ENCODE data around the gene GTF2F2. TPM values are rescaled to one million over a fixed set of nuclear protein-coding genes. Genes with fewer than 3 reads are reported as not detected.

The GTF2F2 gene
- total RNA-seq, 4 donors from 2014 or later = 24.5 to 35.0 (median 30.5) TPM

DNA sequence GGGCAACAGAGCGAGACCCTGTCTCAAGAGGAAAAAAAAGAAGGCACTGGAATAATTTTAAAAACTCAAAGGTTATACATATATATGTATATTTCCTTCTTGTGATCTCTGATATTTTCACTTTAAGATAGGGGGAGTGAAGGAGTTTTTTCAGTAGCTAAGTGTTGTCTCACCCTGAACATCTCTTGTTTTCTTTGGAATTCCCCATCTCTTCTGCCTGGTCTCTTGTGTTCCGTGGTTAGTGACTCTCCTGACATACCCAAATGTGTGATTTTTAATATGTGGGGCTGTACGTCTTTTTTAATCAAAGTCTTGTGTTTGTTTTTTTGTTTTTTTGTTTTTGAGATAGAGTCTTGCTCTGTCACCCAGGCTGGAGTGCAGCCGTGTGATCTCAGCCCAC lies 95.9 kb downstream of the GTF2F2 start:
- no peak for TF ChIP-seq EP300 (IDR thresholded peaks at IDR 0.05)
- 85% methylated on average over 4 of the region's 4 CpGs for WGBS
- no peak for DNase-seq (ENCODE audit: low spot score in 2 of 2)

DNA sequence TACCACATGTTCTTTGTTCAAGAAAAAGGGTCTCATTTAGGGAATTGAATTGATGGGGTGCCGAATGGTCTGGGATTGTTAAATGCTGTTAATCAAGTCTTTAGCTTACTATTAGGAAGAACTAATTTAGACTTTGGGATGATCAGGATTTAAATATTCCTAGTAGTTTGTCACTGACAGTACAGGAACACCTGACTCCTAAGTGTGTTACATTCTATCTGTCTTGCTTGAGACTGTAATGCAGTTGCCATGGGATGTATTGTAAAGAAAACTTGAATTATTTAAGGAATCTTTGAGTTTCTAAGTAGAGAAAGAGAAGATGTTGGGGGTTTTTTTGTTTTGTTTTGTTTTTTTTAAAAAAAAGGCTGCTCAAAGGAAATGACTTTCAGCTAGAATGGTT lies 98.4 kb downstream of the GTF2F2 start:
- no peak overlapping the region for H3K4me3 ChIP-seq
- no peaks in the 10 kb centered on the region for H3K36me3 ChIP-seq
- no peaks in the 10 kb centered on the region for H3K27me3 ChIP-seq
- TF ChIP-seq POLR2A (IDR thresholded peaks at IDR 0.05) (no peak), EP300 (IDR thresholded peaks at IDR 0.05) (no peak), CTCF (IDR thresholded peaks at IDR 0.05) (no peak), POLR2AphosphoS5 (IDR thresholded peaks at IDR 0.05) (no peak)
- no peaks in the 10 kb centered on the region for H3K9me3 ChIP-seq
- H3K4me1 ChIP-seq = peaks cover 14% of the 10 kb centered on the region
- no peak for DNase-seq (ENCODE audit: low spot score in 2 of 2)
- WGBS = 85% methylated on average over 1 of the region's 1 CpG
- H3K27ac ChIP-seq = no peak overlapping the region

More for the DNA sequence above, 95.9 kb downstream of the GTF2F2 start:
- Histone ChIP-seq H3K4me3 (no peak overlapping the region), H3K36me3 (peaks cover 4% of the 10 kb centered on the region), H3K27me3 (no peaks in the 10 kb centered on the region), H3K9me3 (no peaks in the 10 kb centered on the region), H3K27ac (no peak overlapping the region), H3K4me1 (peaks cover 14% of the 10 kb centered on the region)

GRCh38 chr13:45219123-45219891 lies 99.0 kb downstream of the GTF2F2 start:
- DNase-seq (ENCODE audit: low spot score in 2 of 2) = no peak
- WGBS = 64% methylated on average over 5 of the region's 5 CpGs
- Histone ChIP-seq H3K9me3 (no peaks in the 10 kb centered on the region), H3K4me1 (peaks cover 14% of the 10 kb centered on the region), H3K27me3 (no peaks in the 10 kb centered on the region), H3K27ac (peak overlapping the region; percentile 5), H3K36me3 (no peaks in the 10 kb centered on the region), H3K4me3 (no peak overlapping the region)
- TF ChIP-seq CTCF (IDR thresholded peaks at IDR 0.05) = no peak
- no peak for TF ChIP-seq EP300 (IDR thresholded peaks at IDR 0.05)
- no peak for TF ChIP-seq POLR2A (IDR thresholded peaks at IDR 0.05)
- TF ChIP-seq POLR2AphosphoS5 (IDR thresholded peaks at IDR 0.05) = no peak

DNA sequence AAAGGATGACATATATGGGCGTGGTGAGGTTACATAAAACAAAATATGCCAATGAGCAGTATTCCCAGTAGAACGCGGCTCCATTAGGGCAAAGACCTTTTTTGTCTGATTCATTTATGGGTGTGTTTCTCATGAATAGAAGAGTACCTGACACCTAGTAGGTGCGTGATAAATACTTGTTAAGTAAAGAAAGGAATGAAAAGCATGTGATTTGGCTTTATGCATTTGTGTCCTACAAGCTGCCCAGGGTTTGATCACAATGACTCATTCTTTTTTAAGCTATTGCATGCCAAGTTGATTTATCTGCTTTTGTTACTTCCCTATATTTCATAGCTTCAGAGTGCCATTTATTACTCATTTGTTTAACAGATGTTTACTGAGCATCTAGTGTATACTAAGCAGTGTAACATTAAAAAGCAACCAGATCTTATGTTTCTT lies 99.6 kb downstream of the GTF2F2 start:
- no peak for TF ChIP-seq POLR2AphosphoS5 (IDR thresholded peaks at IDR 0.05)
- TF ChIP-seq CTCF (IDR thresholded peaks at IDR 0.05) = no peak
- no peak for TF ChIP-seq EP300 (IDR thresholded peaks at IDR 0.05)
- no peak for TF ChIP-seq POLR2A (IDR thresholded peaks at IDR 0.05)
- no peak overlapping the region for H3K27ac ChIP-seq
- 34% methylated on average over 4 of the region's 4 CpGs for WGBS

GRCh38 chr13:45220403-45220802 lies 100.1 kb downstream of the GTF2F2 start:
- H3K36me3 ChIP-seq = no peaks in the 10 kb centered on the region
- TF ChIP-seq POLR2A (IDR thresholded peaks at IDR 0.05) = no peak
- TF ChIP-seq EP300 (IDR thresholded peaks at IDR 0.05) = no peak
- no peak for TF ChIP-seq POLR2AphosphoS5 (IDR thresholded peaks at IDR 0.05)
- TF ChIP-seq CTCF (IDR thresholded peaks at IDR 0.05) = no peak
- no peak overlapping the region for H3K27ac ChIP-seq
- 95% methylated on average over 4 of the region's 4 CpGs for WGBS
- H3K9me3 ChIP-seq = no peaks in the 10 kb centered on the region
- H3K27me3 ChIP-seq = no peaks in the 10 kb centered on the region
- no peak for DNase-seq (ENCODE audit: low spot score in 2 of 2)
- H3K4me1 ChIP-seq = peaks cover 18% of the 10 kb centered on the region
- no peak overlapping the region for H3K4me3 ChIP-seq

More for the DNA sequence above, 99.6 kb downstream of the GTF2F2 start:
- H3K27me3 ChIP-seq = no peaks in the 10 kb centered on the region
- H3K4me1 ChIP-seq = peaks cover 18% of the 10 kb centered on the region
- H3K4me3 ChIP-seq = no peak overlapping the region
- DNase-seq (ENCODE audit: low spot score in 2 of 2) = no peak
- no peaks in the 10 kb centered on the region for H3K9me3 ChIP-seq
- no peaks in the 10 kb centered on the region for H3K36me3 ChIP-seq
